Measurements from ENCODE around the gene ZRANB1.
A peak's percentile ranks its signal among the peaks of the same experiment; 100 is the strongest.

The ZRANB1 gene

GRCh38 chr10:125004571-125005311, 62.8 kb downstream of the ZRANB1 start:
- Mint-ChIP-seq H3K4me3 (no peak overlapping the region), H3K36me3 (ENCODE audit: low read depth) (peaks cover 22% of the 10 kb centered on the region), H3K4me1 (peaks cover 38% of the 10 kb centered on the region), H3K9me3 (no peaks in the 10 kb centered on the region), H3K27ac (peak overlapping the region; percentile 95), H3K27me3 (ENCODE audit: low read depth, poor library complexity) (no peaks in the 10 kb centered on the region)
- no peak for DNase-seq
- TF ChIP-seq CTCF (IDR thresholded peaks at IDR 0.05), result no peak

GRCh38 chr10:125005312-125006187, 63.6 kb downstream of the ZRANB1 start:
- peak overlapping the region; percentile 88 for H3K27ac Mint-ChIP-seq
- H3K4me3 Mint-ChIP-seq, result no peak overlapping the region
- H3K9me3 Mint-ChIP-seq, result no peaks in the 10 kb centered on the region
- peaks cover 25% of the 10 kb centered on the region for H3K36me3 Mint-ChIP-seq (ENCODE audit: low read depth)
- H3K4me1 Mint-ChIP-seq, result peaks cover 46% of the 10 kb centered on the region
- DNase-seq, result no peak
- H3K27me3 Mint-ChIP-seq (ENCODE audit: low read depth, poor library complexity), result no peaks in the 10 kb centered on the region
- no peak for TF ChIP-seq CTCF (IDR thresholded peaks at IDR 0.05)

- Mint-ChIP-seq H3K36me3 (ENCODE audit: low read depth) (peaks cover 25% of the 10 kb centered on the region), H3K27ac (peak overlapping the region; percentile 92), H3K27me3 (ENCODE audit: low read depth, poor library complexity) (no peaks in the 10 kb centered on the region), H3K4me1 (peaks cover 50% of the 10 kb centered on the region), H3K9me3 (no peaks in the 10 kb centered on the region), H3K4me3 (peak overlapping the region; percentile 31)
- TF ChIP-seq CTCF (IDR thresholded peaks at IDR 0.05), result no peak
- no peak for DNase-seq
Observed at GRCh38 chr10:125006188-125006680, 64.3 kb downstream of the ZRANB1 start.

GRCh38 chr10:125006921-125007426, 65.1 kb downstream of the ZRANB1 start:
- Mint-ChIP-seq H3K27me3 (ENCODE audit: low read depth, poor library complexity) (no peaks in the 10 kb centered on the region), H3K36me3 (ENCODE audit: low read depth) (peaks cover 32% of the 10 kb centered on the region), H3K9me3 (no peaks in the 10 kb centered on the region), H3K4me3 (no peak overlapping the region), H3K27ac (peak overlapping the region; percentile 92), H3K4me1 (peaks cover 52% of the 10 kb centered on the region)
- DNase-seq, result no peak
- no peak for TF ChIP-seq CTCF (IDR thresholded peaks at IDR 0.05)

GRCh38 chr10:125007436-125007835, 65.5 kb downstream of the ZRANB1 start:
- peaks cover 54% of the 10 kb centered on the region for H3K4me1 Mint-ChIP-seq
- H3K27me3 Mint-ChIP-seq (ENCODE audit: low read depth, poor library complexity), result no peaks in the 10 kb centered on the region
- H3K9me3 Mint-ChIP-seq, result no peaks in the 10 kb centered on the region
- TF ChIP-seq CTCF (IDR thresholded peaks at IDR 0.05), result no peak
- peaks cover 37% of the 10 kb centered on the region for H3K36me3 Mint-ChIP-seq (ENCODE audit: low read depth)
- DNase-seq, result no peak
- H3K27ac Mint-ChIP-seq, result peak overlapping the region; percentile 92
- no peak overlapping the region for H3K4me3 Mint-ChIP-seq

All from nephron progenitor cell (in vitro differentiated cells).